NCI-H128 (cell line): ENCODE results near the gene XYLB.

Source experiments
- DNase-seq: peaks from one replicate; lab custom pipeline; 2025; ENCODE audit not compliant: unreplicated experiment; lab: John Stamatoyannopoulos, UW

The XYLB gene

GRCh38 chr3:38361496-38361895, 14.9 kb downstream of the XYLB start:
- no peak for DNase-seq

DNA sequence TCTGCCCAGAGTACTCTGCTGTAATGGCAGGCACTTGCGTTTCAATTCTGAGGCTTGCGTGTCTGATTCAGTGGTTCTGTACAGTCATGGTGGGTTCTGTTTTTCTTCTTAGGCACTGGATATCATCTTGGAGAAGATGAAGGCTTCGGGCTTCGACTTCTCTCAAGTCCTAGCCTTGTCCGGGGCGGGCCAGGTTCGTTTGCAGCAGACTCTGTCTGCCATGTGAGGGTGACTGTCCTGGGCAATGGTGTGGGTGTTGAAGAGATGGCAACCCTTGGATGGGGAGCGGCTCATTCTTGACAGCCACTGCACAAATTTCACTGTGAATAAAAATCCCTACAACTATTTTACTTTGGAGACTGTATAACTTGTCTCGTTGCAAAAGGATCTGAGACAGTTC, 16.2 kb downstream of the XYLB start:
- DNase-seq = no peak

- DNase-seq = no peak
Measured at GRCh38 chr3:38364721-38365400, 18.3 kb downstream of the XYLB start.

DNA sequence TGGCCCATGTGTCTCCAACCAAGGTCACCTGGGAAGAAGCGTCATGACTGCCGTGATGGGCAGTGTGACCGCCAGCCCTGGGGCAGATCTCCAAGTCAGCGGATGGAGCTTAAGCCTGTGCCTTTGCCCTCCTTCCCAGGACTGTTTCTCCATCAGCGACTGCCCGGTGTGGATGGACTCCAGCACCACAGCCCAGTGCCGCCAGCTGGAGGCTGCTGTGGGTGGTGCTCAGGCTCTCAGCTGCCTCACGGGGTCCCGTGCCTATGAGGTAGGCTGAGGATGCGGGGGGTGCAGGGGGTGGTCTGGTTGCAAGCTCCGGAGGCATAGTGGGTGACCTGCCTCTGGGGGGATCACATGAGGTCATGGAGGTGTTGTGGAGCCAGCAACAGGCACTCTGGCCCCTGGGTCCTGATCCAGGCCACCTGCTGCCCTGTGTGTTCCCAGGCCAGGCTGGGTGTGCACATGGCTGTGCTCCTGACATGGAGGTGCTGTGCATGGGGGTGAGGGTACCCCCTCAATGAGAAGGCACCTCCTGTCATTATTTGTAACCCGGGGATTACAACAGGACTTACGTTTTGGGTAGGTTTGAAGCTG, 19.0 kb downstream of the XYLB start:
- DNase-seq = no peak

- no peak for DNase-seq
Measured at GRCh38 chr3:38366082-38366481, 19.5 kb downstream of the XYLB start.

GRCh38 chr3:38367779-38368178, 21.2 kb downstream of the XYLB start:
- DNase-seq = no peak

GRCh38 chr3:38368238-38368637, 21.7 kb downstream of the XYLB start:
- DNase-seq = no peak

GRCh38 chr3:38369186-38369585, 22.6 kb downstream of the XYLB start:
- DNase-seq = no peak

DNA sequence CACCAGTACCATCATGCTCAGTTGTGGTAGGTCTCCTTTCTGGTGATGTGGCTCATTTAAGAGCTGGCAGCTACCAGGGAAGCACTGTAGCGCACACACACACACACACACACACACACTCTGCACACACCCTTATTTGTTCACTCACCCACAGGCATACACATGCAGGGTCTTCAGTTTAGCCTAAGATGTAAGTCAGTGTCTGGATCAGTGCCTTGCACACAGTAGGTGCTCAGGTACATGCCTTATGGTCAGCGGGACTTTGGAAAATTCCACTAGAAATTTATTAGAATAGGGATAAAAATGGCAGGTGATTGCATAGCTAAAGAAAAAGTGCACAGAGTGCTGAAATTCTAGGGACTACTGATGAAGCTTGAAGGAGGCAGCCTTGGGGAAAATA, 23.6 kb downstream of the XYLB start:
- no peak for DNase-seq

GRCh38 chr3:38370861-38371260, 24.3 kb downstream of the XYLB start:
- no peak for DNase-seq

GRCh38 chr3:38371541-38372213, 25.1 kb downstream of the XYLB start:
- no peak for DNase-seq

DNA sequence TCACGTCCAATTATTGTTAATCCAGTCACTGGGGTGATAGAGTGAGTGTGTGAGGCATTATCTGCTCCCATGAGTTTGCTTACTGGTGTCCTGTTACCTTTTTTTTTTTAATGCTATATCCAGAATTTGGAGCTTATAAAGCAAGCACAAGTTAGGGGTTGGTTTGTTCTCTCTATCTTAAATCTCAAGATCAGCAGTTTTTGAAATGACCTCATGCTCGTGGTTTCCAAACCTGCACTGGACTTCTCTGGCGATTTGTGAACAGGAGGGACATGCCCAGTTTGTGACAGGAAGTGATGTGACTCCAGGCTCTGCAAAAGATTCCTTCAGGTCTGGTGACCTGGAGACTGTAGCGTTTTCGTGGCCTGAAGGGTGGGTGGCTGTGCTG, 25.6 kb downstream of the XYLB start:
- no peak for DNase-seq

- no peak for DNase-seq
Measured at GRCh38 chr3:38374221-38374620, 27.6 kb downstream of the XYLB start.

GRCh38 chr3:38375072-38375471, 28.5 kb downstream of the XYLB start:
- no peak for DNase-seq

DNA sequence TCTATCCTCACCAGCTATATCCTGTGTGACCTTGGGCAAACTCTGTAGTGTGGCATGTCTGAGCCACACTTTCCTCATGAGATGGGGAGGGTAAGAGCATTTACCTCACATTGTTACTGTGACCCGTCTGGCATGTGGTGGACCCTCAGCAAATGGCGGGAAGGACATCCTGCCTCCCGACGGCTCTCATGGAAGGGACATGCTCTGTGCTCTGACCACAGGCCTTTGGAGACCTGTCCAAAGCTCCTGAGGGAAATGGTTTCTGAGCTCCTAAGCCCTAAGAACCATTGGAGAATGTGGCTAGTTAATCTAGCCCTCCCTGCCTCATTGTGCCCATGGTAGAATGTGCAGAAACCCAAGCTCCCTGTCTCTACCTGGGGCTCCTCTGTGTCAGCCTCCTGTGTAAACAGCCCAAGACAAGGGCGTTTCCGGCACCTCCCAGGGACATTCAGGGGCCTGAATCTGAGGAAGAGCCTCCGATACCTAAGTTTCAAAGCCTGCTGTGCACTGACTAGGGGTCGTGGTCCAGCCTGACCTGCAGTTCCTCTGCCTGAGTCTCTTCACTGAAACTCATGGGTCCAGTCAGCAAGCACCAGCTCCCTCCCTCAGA, 29.0 kb downstream of the XYLB start:
- no peak for DNase-seq

GRCh38 chr3:38376098-38376816, 29.7 kb downstream of the XYLB start:
- no peak for DNase-seq

- no peak for DNase-seq
Measured at GRCh38 chr3:38379201-38379770, 32.7 kb downstream of the XYLB start.

GRCh38 chr3:38382506-38383080, 36.0 kb downstream of the XYLB start:
- DNase-seq = no peak

- DNase-seq = no peak
Measured at GRCh38 chr3:38383156-38383875, 36.7 kb downstream of the XYLB start.
